HG03108 (cell line): ENCODE measurements around the gene CHRD.

Experiments used
- ATAC-seq: cut with Tn5 transposase; IDR thresholded peaks from one replicate; pipeline ENCODE4 v1.9.1; 2021; ENCODE audit warnings: moderate library complexity; ENCODE audit not compliant: unreplicated experiment

CHRD gene

GRCh38 chr3:184346480-184347190, 33.2 kb upstream of the CHRD start:
- ATAC-seq: no peak

DNA sequence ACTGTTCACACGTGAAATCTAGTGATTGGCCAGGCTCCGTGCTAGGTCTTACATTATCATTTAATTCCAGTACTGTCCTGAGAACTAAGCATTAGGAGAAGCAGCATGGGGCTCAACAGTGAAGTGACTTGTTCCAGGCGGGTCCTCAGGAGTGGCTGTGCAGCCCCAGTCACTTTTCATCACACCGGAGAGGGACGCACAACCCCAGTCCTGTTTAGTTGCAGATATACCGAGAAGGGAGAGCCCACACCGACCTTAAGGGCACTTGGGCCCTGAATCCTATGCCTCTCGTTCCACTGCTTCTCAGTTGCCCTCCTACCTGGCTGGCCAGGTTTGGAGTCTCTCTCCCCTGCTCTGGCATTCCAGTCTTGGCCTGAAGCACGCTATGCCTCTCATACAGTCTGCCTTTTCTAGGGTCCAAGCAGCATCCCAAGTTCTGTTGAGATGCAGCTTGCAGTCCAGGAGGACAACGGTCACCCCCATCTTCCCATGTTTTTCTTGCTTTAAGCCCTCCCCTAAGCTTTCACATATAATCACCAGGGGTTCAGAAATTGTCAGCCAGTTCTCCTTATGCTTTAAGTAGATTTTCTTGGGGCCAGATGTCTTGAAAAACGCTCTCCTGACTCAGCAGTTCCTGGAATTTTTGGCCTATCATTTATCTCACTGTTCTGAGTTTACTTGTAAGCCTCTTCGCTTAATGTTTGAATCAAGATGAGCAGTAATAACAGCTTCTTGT, 32.4 kb upstream of the CHRD start:
- ATAC-seq: no peak

GRCh38 chr3:184348057-184348382, 31.8 kb upstream of the CHRD start:
- ATAC-seq: no peak

DNA sequence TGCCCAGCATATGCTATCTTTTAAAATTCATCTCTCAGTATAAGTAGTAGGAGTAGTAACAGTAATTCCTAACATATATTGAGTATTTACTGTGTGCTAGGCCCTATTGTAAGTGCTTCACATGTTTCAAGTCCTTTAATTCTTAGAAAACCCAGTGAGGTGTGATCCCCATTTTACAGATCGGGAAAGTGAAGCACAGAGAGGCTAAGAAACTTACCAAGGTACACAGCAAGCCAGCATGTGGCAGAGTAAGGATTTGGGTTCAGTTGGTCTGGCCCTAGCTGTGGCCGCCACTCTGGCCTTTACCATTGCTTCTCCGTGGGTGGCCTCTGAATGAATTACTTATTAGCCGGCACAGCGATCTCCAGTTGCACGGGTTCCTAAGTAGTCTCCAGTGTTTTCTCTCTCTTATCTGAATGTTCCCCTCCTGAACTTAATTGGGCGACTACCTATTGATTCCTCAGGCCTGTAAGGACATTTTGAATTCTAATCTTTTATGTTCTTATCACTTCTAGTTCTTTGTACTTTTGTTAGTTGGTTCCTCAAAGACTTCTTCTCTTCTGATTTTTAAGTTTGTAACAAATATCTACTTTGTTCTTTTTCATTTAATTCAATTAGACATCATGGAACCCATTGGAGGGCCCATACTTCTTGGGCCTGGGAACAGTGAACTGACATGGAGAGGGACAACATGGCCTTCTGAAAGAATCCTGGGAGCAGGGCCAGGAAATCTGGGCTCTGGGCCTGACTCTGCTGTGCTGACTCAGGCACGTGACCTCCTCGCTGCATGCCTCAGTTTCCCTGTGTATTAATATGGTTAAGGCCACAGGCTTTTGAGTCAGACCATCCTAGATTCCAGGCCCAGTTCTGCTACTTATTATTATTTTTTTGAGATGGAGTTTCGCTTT, 30.0 kb upstream of the CHRD start:
- no peak for ATAC-seq

- ATAC-seq: no peak
Measured at GRCh38 chr3:184350618-184351017, 29.2 kb upstream of the CHRD start.

DNA sequence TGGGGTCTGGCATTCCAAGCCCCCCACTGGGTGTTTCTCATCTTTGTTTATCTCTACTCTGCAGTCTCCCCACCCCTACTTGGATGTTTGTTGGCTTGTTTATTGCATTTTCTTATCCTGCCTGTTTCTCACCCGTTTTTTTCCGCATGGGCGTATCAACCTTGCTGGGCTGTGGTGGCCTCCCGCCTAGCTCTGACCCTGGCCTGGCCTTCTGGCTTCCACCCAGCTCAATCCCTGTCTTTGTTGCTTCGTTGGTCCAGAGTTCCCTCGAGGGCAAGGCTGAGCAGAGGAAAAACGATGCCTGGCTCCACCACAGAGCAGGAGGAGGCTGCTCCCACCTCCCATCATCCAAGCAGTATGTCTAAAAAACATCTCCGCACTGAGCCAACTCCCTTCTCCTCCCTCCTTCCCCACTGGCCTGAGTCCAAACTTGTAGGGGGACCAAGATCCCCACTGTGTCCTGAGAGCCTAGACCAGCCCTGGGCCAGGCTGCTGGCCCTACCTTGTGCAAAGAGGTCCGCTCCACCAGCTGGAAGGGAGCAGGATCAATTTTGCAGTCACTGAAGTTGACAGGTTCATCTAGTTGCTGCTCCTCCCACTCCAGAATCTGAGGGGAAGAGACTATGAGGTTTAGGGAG, 28.2 kb upstream of the CHRD start:
- ATAC-seq: no peak

GRCh38 chr3:184352149-184352785, 27.6 kb upstream of the CHRD start:
- no peak for ATAC-seq

- ATAC-seq: no peak
Measured at GRCh38 chr3:184352897-184353545, 26.8 kb upstream of the CHRD start.

GRCh38 chr3:184353546-184353941, 26.3 kb upstream of the CHRD start:
- no peak for ATAC-seq

GRCh38 chr3:184354121-184354728, 25.6 kb upstream of the CHRD start:
- no peak for ATAC-seq

GRCh38 chr3:184354754-184355153, 25.1 kb upstream of the CHRD start:
- no peak for ATAC-seq

DNA sequence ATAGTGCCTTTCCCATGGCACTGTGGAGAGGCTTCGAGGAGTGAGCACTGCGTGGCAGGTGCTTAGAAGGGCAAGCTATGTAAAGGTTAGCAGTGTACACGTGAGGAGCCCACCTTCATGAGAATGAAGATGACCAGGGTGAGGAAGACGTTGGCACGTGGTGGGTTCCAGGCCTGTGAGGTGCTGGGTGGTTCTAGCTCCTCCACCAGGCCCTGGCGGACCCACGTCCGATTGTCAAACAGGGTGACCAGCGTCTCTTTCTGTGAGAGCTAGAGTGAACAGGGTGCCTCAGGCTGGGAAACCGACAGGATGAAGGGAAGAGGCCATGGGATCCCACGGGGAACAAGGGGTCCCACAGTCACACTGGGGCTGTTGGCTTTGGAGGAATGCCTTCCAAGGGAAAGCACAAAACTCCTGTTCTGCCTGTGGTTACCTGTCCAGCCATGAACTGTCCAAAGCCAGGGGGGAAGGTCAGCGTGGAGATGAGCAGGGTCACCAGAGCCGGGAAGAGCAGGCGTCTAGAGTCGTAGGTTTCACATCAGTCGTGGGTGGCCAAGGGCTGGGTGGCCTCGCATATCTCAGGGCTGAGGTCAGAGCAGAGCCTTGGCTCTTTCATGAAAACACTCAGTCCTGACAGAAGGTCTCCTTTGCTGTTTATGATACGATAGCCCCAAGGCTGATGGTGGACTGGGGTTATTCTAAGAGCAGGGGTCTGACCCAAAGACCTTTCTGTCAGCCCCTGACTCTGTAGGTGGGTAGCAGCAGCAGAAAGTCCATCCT, 24.4 kb upstream of the CHRD start:
- ATAC-seq: no peak

- ATAC-seq: no peak
Measured at GRCh38 chr3:184357248-184358123, 22.4 kb upstream of the CHRD start.

DNA sequence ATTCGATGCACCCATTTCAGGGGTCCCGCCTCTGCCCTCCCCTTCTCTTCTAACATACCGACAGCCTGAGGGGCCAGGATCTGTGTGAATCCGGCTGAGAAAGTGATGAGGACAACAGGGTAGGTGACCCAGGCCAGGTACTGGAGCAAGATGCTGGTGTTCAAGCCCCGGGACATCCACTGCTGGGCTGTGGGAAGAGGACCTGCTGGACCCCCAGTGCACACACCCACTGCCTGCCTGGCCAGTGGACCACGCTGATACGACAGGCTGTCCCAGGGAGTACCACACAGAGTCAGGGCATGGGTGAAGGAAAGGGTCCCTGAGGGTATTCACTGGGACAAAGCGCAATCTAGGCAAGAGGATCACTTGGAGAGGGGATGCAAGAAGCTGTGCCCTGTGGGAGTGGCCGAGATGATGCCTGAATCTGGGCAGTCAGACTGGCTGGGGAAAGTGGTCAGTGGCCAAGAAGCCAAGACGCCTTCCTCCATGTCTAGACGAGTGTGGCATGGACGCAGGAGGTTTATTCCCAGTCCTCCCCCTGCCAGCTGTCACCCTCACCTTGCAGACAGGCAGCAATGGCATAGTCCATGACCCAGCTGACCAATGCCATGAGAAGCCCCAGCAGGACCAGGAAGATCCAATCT, 21.6 kb upstream of the CHRD start:
- ATAC-seq: no peak

DNA sequence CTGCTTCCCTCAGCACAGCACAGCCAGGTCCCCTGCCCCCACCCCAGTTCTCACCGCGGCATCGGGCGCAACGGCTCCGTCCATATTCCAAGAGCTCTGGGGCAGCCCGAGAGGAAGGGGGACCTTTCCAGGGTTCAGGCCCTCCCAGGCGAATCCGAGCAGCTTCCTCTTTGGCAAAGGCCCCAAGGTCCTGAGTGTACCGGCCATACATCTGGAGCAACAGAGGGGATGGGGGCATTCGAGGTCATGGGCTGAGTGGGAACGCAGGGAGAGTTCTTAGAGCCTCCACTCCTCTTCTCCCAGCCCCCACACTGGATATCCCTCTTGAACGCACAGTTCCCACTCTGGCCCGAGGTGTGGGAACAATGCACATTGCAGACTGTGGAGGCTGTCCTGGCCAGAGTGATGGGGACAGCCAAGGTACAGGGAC, 20.9 kb upstream of the CHRD start:
- ATAC-seq: no peak

GRCh38 chr3:184359610-184360009, 20.2 kb upstream of the CHRD start:
- ATAC-seq: no peak

- ATAC-seq: no peak
Measured at GRCh38 chr3:184360070-184360928, 19.6 kb upstream of the CHRD start.
